Activated CD8-positive, alpha-beta memory T cell treated with anti-CD3 and anti-CD28 coated beads, Interleukin-2, amount 50 U/mL, for 4 hours (primary cell): ENCODE data around the gene TMPO.
A peak's percentile ranks its signal among the peaks of the same experiment; 100 is the strongest.
"Not testable (repeated sequence)": the region's sequence is repeated elsewhere in the genome, so short reads cannot be mapped to it uniquely, and the experiment has no call there.

ENCODE experiments used
- DNase-seq: peaks from one replicate; pipeline ENCODE4 v3.0.0-alpha.2; 2020

TMPO gene, protein sequence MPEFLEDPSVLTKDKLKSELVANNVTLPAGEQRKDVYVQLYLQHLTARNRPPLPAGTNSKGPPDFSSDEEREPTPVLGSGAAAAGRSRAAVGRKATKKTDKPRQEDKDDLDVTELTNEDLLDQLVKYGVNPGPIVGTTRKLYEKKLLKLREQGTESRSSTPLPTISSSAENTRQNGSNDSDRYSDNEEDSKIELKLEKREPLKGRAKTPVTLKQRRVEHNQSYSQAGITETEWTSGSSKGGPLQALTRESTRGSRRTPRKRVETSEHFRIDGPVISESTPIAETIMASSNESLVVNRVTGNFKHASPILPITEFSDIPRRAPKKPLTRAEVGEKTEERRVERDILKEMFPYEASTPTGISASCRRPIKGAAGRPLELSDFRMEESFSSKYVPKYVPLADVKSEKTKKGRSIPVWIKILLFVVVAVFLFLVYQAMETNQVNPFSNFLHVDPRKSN

DNA sequence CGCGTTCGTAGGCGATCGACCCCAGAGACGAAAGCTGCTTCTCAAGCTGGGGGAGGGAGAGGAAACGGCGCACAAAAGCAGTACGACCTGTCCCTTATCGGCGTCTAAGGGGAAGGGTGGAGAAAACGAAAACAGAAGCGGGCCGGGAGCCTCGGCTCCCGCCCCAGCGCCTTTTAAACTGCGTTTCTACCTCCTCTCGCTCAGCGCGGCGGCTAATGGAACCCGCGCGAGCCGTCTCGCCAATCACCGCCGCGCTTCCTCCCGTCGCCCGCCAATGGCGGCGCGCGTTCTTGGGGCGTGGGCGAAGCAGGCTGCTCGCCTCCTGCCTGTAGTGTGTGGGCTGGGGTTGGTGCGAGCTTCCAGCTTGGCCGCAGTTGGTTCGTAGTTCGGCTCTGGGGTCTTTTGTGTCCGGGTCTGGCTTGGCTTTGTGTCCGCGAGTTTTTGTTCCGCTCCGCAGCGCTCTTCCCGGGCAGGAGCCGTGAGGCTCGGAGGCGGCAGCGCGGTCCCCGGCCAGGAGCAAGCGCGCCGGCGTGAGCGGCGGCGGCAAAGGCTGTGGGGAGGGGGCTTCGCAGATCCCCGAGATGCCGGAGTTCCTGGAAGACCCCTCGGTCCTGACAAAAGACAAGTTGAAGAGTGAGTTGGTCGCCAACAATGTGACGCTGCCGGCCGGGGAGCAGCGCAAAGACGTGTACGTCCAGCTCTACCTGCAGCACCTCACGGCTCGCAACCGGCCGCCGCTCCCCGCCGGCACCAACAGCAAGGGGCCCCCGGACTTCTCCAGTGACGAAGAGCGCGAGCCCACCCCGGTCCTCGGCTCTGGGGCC lies at the start of gene TMPO:
Gene TMPO, plus strand, starts transcription at position 304 of the 824 bp plus-strand sequence. Its CDS starts 278 bp downstream, at position 582.
- DNase-seq, result peak; percentile 96

DNA sequence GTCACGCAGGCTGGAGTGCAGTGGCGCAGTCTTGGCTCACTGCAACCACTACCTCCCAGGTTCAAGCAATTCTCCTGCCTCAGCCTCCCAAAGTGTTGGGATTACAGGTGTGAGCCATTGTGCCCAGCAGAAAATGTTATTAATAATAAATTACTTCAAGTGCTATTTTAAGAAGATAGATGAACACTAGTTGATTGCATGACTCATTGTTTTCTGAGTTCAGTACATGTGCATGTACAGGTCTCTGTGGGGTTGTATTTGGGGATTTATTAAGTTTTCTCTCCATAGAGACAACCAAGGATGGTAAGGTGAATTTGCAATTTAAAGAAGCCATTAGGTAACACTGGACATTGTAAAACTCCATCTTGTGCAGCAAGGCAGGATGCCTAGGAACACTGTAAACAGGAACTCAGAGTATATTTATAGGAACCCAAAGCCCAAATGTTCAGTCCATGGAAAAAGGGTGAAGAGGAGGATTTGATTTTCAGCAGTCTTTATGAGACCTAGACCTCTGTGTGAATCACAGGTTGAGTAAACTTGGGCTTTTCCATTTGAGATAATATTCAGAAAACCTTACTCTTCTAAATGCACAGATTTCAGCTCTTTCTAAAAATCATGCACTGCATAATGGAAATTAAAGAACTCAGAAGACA lies 49.3 kb upstream of the TMPO start:
- no peak for DNase-seq

DNA sequence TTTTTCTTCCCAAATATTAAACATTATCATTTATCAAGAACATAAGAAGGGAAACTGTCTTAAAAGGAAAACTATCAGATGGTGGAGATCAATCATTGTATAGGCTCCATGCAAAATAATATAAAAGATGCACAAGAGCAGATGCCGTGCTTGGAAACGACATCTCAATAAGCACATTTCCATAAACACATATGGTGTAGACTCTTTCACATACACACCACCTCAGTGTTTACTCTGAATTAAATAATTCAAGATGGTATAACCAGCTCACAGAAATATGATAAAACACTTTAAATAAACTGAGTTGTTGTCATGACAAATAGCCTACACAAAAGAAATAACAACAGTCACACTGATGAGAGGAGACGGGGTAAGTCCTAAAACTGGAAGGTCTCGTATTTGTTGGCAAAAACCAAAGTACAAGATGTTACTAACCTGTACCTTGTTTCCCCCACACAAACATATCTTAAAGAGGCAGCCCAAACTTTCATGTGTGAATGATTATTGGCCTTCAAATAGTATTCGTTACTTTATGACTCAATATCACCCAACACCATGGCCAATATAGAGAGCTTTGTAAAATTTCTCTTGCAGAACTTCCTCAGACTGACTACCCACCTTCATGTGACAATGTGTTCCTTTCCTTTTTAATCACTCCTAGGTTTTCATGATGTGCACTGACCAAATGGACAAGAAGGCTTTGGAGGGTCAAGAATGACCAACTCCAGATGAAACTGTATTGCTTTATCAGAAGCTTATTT lies 48.6 kb upstream of the TMPO start:
- no peak for DNase-seq

DNA sequence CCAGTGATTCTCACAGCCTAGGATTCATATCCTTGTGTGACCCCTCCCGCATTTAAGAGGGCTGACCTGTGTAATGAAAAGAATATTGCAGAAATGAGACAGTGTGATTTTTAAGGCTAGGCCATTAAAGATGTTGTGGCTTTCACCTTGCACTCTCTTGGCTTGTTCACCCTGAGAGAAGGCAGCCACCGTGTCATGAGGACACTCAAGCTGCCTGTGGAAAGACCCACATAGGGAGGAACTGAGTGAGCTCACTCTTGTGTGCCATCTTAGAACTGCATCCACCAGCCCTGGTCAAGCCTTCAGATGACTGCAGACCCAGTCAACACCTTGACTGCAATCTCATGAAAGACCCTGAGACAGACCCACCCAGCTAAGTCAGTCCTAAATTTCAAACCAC lies 46.3 kb upstream of the TMPO start:
- DNase-seq, result no peak

DNA sequence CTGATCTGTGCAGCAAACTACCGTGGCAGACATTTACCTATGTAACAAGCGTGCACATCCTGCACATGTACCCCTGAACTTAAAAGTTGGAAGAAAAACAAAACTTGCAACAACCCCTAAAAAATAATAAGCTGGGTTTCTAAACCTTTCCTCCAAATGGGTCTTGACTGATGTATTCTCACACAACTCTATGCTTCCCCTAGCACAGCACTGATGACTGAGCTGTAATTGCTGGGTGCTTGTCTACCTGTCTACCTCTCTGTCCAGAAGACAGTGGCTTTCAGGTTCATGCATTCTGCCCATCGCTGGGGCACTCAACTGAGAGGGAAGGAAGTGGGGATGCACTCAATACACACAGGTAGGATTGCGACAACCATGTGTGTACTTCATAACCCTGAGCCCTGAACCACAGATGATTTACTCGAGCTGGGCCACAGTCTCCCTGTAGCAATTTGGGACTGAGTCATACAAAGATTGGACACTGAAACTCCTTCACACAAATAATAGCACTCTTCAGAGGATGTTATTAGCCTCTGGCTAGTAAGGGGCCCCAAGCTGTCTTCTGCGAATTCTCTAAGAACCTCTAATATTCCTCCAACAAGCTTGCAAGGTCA lies 44.8 kb upstream of the TMPO start:
- DNase-seq, result no peak

DNA sequence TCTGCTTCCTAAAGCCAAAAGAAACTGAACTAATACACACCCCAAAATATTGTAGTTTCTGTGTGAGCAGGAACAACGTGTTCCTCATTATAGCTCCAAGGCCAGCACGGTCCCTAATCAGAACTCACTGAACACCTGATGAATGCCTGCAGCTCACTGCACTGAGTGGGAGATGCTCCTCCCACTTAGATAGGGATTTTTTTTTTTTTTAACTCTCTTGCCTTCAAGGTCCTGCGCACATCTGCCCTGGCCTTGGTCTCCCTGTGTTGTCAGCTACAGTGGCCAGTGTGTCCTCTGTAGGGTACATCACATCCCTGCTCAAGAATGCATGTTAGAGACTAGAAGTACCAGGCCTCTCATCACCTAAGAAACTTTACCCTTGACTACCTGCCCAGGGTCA lies 44.3 kb upstream of the TMPO start:
- DNase-seq, result no peak

DNA sequence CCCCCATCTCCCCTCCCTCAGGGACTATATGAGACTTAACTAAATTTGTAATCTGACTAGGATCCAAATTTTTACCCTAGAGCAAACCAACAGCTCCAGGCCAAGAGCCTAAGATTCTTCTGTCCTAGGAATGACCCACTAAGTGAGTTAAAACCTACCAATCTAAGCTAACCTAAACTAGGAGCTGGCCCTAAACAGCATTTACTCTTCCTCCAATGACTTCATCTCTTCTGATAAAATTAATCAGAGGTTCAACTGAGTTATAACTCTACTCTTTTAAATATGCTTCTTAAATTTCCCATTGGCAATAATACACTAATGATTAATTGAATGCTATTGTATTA lies 39.9 kb upstream of the TMPO start:
- no peak for DNase-seq

DNA sequence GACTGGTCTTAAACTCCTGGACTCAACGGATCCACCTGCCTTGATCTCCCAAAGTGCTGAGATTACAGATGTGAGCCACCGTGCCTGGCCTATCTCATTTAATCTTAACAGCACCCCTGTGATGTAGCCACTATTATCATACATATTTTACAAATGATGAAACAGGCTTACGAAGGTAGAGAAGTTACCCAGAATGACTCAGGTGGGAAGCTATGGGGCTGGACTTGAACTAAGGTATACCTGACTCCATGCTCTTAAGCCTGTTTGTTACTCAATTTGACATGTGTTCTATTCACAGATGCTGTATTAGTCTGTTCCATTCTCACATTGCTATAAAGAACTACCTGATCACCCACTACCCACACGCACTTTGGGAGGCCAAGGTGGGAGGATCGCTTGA lies 36.8 kb upstream of the TMPO start:
- no peak for DNase-seq

DNA sequence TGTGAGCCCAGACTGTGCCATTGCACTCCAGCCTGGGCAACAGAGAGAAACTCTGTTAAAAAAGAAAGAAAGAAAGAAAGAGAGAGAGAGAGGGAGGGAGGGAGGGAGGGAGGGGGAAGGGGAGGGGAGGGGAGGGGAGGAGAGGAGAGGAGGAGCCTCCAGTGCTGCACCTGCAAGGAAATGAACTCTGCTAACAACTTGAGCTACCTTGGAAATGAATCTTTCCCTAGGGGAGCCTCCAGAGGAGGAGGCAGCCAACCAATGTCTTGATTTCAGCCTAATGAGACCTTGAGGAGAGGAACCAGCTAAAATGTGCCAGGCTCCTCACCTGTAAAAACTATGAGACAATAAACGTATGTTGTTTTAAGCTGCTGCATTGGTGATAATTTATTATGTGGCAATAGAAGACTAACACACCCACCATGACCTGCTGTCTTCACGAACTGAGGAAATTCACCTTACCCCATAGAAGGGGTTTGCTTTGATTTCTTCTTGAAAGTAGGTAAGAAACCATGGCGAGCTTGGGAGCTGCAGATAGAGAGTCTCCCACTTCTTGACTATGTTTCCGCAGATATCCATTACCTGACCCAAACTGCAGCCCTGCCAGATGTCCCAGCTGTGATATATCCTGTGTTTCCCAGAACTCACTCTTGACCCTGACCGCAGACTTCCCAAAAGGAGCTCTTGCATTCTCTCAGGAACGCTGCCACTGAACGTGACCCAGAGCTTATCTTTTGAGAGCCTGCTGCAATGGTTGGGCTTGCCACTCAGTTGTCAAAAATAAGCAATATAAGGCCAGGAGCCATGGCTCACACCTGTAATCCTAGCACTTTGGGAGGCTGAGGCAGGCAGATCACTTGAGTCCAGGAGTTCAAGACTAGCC lies 31.5 kb upstream of the TMPO start:
- DNase-seq, result no peak

DNA sequence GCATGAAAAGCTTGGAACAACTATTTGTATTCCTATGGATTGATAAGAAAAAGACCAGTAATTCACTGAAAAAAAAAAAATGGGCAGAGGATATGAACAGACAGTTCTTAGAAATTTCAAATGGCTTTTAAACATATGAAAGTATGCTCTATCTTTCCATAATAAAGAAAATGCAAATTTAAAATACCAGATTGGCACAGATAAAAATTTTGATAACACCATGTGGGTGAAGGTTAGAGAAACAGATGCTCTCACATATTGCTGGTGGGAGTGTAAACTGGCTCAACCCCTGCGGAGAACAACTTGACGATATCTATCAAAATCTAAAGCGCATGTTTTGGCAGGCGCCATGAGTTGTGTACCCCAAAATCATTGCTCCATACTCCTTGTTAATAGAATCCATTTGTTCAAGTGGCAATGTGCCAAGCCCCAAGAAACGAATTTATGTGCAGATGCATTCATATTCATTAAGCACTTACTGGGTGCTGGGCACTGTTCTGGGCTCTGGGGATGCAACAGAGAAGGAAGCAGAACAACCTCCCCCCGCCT lies 29.5 kb upstream of the TMPO start:
- no peak for DNase-seq

DNA sequence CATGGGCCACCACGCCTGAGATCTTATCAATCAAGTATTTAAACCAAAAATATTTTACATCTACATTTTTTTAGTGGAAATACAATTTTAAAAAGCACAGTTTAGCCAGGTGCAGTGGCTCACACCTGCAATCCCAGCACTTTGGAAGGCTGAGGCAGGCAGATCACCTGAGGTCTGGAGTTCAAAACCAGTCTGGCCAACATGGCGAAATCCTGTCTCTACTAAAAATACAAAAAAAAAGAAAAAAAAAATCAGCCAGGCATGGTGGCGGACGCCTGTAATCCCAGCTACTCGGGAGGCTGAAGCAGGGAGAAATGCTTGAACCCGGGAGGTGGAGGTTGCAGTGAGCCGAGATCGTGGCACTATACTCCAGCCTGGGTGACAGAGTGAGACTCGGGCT lies 27.0 kb upstream of the TMPO start:
- not testable (repeated sequence) for DNase-seq

DNA sequence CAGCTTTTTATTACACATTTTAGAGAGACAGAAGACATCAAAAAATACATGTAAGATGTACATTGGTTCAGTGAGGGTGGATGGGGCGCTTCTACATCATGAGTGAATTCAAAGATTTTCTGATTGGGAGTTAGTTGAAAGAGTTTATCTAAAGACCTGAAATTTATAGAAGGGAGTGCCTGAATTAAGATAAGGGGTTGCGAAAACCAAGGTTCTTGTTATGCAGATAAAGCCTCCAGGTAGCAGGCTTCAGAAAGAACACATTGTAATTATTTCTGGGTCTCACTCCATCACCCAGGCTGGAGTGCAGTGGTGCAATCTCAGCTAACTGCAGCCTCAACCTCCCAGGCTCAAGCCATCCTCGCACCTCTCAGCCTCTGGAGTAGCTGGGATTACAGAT lies 26.2 kb upstream of the TMPO start:
- no peak for DNase-seq

DNA sequence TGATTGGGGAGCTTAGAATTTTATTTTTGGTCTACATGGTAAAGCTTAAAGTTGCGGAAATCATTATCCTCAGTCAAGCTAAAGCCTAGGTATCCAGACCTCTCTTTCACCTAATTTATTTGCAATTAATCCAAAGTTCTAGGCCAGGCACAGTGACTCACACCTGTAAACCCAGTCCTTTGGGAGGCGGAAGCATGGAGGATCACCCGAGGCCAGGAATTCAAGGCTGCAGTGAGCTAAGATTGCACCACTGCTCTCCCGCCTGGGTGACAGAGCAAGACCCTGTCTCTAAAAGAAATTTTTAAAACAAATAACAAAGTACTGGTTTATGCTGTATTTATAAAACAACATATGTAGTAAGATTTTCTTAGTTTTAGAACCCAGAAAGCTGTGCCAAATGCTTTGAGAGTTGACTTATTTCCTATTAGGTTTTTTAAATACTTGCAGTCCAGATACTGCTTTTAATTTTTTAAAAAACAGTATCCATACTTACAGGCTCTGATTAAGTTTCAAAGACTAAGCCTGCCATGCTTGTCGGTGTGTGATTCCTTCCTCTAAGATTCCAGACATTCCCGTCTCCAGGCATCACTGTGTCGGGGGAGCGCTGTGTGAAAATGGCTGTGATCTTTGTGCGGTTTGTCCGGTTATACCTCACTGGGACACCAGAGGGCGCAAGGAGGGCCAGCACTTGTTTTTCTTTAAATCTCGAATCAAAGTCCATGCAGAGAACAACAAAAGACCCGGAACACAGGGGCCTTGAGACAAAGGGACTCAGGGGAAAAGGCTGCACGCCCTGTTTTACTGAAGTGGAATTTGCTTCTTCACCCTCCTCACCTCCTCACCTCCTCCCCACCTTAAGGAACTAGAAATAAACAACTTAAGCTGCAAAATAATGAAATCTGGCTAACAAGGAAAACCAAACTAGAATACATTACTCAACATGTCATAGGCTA lies 24.6 kb upstream of the TMPO start:
- DNase-seq, result peak; percentile 83

DNA sequence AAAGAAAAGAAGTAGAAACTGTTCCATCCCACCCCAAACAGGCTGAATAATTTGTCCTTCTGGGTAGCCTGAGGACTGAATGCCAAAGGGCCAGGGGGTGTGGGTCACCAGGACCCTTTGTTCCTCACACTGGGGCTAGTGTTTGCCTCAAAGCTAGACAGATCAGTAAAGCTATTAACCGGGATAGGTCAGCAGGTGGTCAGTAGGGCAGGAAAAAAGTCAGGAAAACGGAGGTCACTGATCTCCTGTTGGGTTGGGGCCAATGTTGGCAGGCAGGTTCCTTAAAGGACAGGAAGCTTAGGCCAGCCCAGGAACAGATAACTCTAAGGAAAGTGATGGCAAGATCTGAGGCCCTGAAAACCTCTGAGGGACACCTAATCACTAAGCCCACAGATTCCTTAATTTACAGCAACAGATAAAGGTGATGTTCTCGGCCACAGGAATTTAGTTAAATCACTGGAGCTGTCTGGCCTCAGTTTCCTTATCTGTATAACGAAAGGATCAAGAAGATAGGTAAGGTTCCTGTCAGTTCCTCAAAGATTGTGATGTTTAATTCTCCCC lies 22.7 kb upstream of the TMPO start:
- DNase-seq, result no peak

DNA sequence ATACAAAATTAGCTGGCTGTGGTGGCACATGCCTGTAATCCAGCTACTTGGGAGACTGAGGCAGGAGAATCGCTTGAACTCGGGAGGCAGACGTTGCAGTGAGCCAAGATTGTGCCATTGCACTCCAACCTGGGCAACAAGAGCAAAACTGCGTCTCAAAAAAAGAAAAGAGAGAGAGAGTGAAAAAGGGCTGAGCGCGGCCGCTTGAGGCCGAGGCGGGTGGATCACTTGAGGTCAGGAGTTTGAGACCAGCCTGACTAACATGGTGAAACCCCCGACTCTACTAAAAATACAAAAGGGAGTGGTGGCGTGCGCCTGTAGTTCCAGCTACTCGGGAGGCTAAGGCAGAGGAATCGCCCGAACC lies 14.1 kb upstream of the TMPO start:
- DNase-seq, result not testable (repeated sequence)

DNA sequence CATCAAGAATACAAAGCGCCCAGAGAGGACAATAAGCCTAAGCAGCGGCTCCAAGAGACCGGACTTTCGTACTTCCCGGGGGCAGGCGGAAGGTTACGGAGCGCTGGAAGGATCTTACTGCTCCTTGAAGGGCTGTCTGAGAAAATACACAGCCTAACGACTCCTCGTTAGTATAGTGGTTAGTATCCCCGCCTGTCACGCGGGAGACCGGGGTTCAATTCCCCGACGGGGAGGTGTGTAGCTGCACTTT lies 12.1 kb upstream of the TMPO start:
- DNase-seq, result peak; percentile 84

DNA sequence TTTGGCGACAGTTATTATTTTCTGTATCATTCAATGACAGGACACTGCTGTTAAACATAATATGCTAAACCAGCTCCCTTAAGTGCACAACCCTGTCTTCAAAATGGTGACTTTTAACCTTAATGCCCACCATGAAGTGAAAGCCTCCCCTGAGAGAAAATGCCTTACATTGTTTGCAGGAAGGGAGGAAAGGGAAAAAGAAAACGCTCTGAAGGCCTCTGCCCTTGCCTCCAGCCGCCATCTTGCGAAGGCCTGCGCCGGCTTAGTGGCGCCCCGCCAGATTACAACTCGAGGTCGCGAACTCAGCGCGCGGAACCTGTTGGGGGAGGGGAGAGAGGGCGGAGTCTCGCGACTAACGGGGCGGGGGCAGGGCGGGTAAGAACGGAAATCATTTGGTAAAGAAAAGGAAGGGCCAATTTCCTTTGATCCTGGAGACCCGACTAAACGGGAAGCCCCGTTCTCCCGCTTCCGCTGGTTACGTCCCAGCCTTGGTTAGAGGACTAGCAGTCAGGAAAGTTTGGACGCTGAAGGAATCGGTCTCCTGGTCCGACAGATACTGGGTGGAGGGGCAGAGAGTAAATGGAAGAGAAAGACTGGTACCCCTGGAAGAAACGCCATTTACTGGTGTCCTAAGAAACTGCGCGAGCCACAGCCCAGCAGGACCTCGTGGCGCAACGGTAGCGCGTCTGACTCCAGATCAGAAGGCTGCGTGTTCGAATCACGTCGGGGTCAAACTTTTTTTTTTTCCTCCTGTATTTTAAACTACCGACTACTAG lies 11.6 kb upstream of the TMPO start:
- peak; percentile 90 for DNase-seq

DNA sequence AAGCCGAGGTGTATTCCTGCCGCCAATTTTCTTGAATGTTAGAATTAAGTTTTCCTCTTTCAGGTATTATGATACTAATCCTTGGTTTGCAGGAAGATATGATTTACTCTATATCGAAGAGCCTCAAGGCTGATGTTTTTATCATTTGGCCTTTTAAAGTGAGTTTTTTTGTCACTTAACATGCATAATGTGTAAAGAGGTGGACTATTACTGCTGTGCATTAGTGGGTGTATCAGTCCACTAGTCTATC lies 11.1 kb upstream of the TMPO start:
- DNase-seq, result no peak

DNA sequence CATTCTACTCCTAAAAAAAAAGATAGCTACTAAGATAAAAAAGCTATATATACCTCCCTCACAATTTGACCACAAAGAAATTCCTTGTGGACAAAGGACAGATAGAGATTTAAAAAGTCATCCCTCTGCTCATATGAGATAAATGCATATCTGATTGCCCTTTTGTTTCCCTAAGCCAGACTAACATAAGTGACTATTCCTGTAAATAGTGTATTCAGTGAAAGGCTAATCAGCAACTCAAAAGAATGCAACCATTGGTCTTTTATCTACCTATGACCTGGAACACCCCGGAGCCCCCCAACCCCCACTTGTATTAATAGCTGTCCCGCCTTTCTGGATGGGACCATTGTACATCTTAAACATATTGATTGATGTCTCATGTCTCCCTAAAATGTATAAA lies 6.3 kb upstream of the TMPO start:
- DNase-seq, result no peak
